ENCODE measurements around the gene RSRC1. TPM values are rescaled to one million over a fixed set of nuclear protein-coding genes. Genes with fewer than 3 reads are reported as not detected.

The RSRC1 gene
- total and polyA plus RNA-seq, 8 donors = 7.7 to 19.9 (median 10.2) TPM

DNA sequence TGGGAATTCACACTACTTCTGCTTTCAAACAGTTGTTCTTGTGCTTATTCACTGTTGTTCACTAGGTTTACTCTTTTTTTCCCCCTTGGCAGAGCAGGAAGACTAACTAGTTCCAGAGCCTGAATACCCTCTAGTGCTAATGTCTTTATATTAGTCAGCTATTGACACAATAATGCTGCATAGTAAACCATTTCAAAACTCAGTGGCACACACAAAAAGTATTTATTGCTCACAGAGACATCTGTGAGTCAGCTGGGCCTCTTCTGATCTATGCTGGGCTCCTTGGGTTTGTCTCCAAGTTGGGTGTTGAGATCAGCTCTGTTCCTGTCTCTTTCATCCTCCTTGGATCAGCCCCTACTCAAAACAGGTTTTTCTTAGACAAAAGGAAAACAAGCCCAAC is 51.1 kb downstream of the RSRC1 start:
- no peaks in the 10 kb centered on the region for H3K36me3 ChIP-seq
- no peak overlapping the region for H3K4me3 ChIP-seq
- H3K9me3 ChIP-seq = no peaks in the 10 kb centered on the region
- FAIRE-seq = no peak
- H3K27me3 ChIP-seq = no peaks in the 10 kb centered on the region
- no peak for ATAC-seq
- DNase-seq = no peak
- no peak overlapping the region for H3K27ac ChIP-seq
- intact Hi-C loops (cut with DNase I) = no loop called here
- TF ChIP-seq, protein P1, sequence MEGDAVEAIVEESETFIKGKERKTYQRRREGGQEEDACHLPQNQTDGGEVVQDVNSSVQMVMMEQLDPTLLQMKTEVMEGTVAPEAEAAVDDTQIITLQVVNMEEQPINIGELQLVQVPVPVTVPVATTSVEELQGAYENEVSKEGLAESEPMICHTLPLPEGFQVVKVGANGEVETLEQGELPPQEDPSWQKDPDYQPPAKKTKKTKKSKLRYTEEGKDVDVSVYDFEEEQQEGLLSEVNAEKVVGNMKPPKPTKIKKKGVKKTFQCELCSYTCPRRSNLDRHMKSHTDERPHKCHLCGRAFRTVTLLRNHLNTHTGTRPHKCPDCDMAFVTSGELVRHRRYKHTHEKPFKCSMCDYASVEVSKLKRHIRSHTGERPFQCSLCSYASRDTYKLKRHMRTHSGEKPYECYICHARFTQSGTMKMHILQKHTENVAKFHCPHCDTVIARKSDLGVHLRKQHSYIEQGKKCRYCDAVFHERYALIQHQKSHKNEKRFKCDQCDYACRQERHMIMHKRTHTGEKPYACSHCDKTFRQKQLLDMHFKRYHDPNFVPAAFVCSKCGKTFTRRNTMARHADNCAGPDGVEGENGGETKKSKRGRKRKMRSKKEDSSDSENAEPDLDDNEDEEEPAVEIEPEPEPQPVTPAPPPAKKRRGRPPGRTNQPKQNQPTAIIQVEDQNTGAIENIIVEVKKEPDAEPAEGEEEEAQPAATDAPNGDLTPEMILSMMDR (IDR thresholded peaks at IDR 0.05) = no peak
- no peaks in the 10 kb centered on the region for H3K4me1 ChIP-seq

DNA sequence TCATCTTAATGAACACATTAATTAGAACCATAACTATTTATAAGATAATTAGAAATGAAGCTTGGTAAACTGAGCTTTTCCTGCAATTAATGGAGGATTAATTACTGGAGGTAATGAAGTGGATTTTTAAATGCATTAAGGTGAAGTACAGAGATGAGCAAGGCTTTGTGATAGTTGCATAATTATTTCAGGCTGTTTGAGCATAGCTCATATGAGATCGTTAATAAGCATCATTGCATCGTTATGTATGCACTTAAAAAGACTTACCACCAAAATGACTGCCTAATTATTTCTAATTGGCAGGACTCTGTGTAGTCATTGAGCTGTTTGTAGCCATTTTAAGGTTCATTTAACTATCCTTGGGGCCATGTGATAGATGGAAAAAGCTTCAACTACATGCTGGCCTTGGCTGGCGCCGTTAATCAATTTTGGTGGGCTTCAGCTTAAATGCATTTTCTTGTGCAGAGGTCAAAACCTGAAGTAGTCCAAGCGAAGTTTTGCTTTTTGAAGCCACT is 55.3 kb downstream of the RSRC1 start:
- WGBS, 2 donors = 94 to 96% methylated on average over 5 of the region's 5 CpGs
- Histone ChIP-seq H3K9me3 (no peaks in the 10 kb centered on the region), H3K4me3 (no peak overlapping the region), H3K27me3 (no peaks in the 10 kb centered on the region), H3K4me1 (peaks cover 0 to 3% (median 0%) of the 10 kb centered on the region in 3 donors), H3K27ac (no peak overlapping the region), H3K36me3 (no peaks in the 10 kb centered on the region)
- intact Hi-C loops (cut with DNase I) = no loop called here
- no peak for FAIRE-seq
- no peak for ATAC-seq
- TF ChIP-seq, protein P1 (IDR thresholded peaks at IDR 0.05) = no peak
- DNase-seq = no peak

DNA sequence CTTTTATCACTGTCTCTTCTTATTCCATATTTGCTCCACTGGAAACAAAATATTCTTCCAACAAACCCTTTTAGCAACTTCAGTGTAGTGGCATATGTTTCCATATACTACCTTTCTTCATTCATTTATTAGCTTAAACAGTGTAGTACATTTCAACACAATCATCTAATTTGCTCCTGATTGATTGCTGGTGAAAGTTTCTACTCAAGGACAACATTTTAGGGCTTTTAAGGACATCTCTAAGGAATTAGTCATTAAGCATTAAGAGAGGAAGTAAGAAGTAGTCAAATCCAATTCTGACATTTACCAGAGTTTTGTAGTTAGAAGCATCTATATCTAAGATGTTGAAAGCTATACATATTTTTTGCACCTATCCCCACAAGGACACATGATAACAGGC is 55.8 kb downstream of the RSRC1 start:
- DNase-seq = no peak
- Histone ChIP-seq H3K4me1 (peaks cover 0 to 3% (median 0%) of the 10 kb centered on the region in 3 donors), H3K4me3 (no peak overlapping the region), H3K27me3 (no peaks in the 10 kb centered on the region), H3K9me3 (no peaks in the 10 kb centered on the region), H3K27ac (no peak overlapping the region), H3K36me3 (no peaks in the 10 kb centered on the region)
- intact Hi-C loops (cut with DNase I) = no loop called here
- no peak for ATAC-seq
- TF ChIP-seq, protein P1 (IDR thresholded peaks at IDR 0.05) = no peak
- no peak for FAIRE-seq

DNA sequence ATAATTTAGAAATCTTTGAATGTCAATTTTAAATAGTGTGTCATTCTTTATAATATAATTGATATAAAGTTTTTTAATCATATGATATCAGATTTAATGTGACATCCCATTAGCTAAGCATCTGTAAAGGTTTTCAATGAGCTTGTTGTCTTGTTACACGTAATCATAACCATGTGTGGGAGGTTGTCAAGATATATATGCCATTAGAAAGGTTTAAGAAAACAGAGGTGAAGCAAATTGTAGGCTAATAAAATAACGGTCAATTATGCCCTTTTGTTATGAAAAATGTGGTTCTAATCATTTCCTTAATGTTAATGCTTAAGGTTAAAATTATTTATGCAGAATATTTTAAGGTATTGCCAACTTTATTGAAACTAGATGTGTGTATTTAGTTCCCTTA is 56.3 kb downstream of the RSRC1 start:
- ATAC-seq (no peak), DNase-seq (no peak), FAIRE-seq (no peak)
- WGBS, 2 donors = 85 to 89% methylated on average over 2 of the region's 2 CpGs
- Histone ChIP-seq H3K4me1 (peaks cover 0 to 3% (median 0%) of the 10 kb centered on the region in 3 donors), H3K4me3 (no peak overlapping the region), H3K27me3 (no peaks in the 10 kb centered on the region), H3K27ac (no peak overlapping the region), H3K36me3 (no peaks in the 10 kb centered on the region), H3K9me3 (no peaks in the 10 kb centered on the region)
- TF ChIP-seq, protein P1 (IDR thresholded peaks at IDR 0.05) = no peak
- intact Hi-C loops (cut with DNase I) = no loop called here

DNA sequence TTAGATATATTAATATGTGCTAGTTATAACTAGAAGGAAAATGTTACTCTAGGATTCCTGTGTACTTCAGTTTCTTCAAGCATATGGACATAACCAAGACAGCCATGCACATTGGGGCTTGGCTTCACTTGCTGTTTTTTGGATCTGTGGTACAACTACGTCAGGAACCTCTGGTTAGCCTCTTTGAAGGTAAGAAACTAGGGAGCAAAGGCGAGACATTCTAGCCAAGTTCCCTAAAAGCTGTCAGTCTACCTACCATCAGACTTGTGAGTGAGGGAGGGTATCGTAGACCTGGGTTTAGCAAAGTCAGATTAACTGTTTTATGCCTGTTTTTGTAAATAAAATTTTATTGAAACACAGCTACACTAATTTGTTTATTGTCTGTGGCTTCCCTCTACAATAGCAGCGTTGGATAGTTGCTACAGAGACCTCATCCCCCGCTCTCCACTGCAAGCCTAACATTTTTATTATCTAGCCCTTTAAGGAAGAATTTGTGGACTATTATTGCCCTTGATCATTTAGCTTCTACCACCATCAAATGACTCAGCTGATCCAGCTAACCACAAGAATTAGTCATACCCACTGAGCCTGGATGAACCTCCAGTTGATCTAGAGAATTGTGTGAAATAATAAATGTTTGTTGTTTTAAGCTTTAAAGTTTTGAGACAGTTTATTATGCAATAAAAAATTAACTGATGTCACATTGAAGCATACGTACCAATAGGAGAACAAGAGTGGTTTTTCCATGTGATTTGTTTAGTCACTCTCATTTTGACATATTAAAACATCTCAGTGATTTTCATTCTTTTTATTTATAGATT is 58.1 kb downstream of the RSRC1 start:
- TF ChIP-seq, protein P1 (IDR thresholded peaks at IDR 0.05) = no peak
- no peaks in the 10 kb centered on the region for H3K27me3 ChIP-seq
- no peaks in the 10 kb centered on the region for H3K36me3 ChIP-seq
- intact Hi-C loops (cut with DNase I) = no loop called here
- FAIRE-seq = no peak
- peaks cover 0 to 3% (median 0%) of the 10 kb centered on the region in 3 donors for H3K4me1 ChIP-seq
- no peak overlapping the region for H3K27ac ChIP-seq
- DNase-seq = no peak
- 82 to 96% methylated on average over 6 of the region's 6 CpGs for WGBS, 2 donors
- H3K4me3 ChIP-seq = no peak overlapping the region
- peak in 3 of 4 donors; percentile 32 to 71 (median 64) for ATAC-seq
- no peaks in the 10 kb centered on the region for H3K9me3 ChIP-seq
